IPS-11a (cell line): ENCODE measurements around the gene PANK2.
"Not testable (repeated sequence)": the region's sequence is repeated elsewhere in the genome, so short reads cannot be mapped to it uniquely, and the experiment has no call there.

ENCODE experiments used
- H3K4me3 ChIP-seq: one replicate; pipeline ENCODE4 v1.5.1; 2013; ENCODE audit warnings: low read depth, low read length, control low read depth

The PANK2 gene

GRCh38 chr20:3925113-3925695, 36.0 kb downstream of the PANK2 start:
- H3K4me3 ChIP-seq = no peak overlapping the region

GRCh38 chr20:3925899-3926638, 36.9 kb downstream of the PANK2 start:
- no peak overlapping the region for H3K4me3 ChIP-seq

DNA sequence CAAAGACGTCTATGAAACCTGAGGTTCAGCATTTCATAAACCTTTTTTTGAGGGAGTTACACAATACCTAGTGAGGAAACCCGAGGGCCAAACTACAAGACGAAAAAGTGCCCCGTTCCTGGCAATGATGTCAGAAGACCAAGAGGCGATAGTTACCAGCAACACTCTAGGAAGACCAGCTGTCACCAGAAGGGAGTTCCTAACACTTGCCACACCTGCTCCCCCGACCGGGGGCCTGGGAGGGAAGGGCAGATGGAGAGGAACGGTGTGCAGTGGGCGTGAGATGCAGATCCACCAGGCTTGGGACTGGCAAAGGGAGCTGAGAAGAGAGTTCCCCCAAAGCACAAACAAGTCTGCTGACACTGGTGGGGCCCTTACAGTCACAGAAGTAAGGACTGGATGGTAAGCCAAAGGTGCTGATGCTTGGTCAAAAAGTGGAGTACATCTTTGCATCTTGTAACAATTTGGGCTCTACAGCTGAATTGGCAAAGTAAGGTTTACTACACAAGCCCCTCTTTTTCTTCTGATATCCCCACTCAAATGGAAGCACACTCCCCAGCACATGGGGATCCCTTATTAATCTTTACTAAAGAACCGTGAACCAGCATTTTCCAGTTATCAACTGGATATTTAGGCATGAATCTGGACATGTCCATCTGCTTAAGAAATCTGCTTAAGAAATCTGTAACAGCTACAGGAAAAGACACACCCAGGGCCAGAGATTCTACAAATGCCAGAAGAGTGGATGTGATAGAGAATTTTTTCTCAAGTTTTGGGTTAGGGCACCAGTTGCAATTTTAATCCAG, 38.5 kb downstream of the PANK2 start:
- H3K4me3 ChIP-seq = no peak overlapping the region

GRCh38 chr20:3929713-3930060, 40.5 kb downstream of the PANK2 start:
- H3K4me3 ChIP-seq = no peak overlapping the region

DNA sequence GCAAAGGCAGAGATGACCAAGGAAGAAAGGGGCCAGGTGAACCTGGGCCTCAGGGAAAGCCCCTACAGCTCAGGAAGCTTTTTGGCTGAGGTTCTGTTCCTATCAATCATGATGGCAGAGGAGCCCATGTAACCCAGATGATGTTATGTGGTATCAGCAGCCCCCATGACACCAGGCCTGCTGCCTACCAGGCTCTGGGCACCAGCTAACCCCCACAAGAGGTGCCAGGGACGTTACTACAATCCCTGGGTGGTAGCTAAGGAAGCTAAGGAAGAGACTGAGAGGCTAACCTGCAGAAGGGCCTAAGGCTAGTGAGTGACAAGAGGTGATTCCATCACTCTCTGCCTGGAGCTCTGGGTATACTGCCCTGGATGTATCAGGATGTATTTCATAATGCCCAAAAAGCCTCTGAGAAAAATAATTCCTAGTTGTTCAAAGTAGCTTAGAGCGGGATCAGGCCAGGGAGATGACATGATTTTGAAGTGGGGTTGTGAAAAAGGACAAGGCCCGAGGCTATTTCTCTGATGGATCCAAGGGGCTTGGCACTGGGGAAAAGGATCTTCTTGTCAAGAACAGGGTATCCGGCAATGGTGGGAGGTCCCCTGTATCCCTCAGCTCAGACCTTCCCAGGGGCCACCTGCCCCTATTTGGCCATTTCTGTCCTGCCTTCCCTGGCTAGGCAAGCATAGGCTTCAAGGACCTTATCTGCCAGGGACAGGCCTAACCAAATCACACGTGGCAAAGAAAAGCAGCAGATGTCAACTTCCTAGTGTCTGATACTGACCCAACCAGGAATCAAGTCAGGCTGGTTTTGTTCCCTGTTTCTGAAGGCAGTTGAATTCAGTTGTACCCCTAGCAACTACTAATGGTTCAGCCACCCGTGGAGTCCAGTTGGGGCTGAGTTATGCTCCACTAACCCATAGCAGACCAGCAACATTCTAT, 41.3 kb downstream of the PANK2 start:
- no peak overlapping the region for H3K4me3 ChIP-seq

- H3K4me3 ChIP-seq = no peak overlapping the region
Observed at GRCh38 chr20:3931664-3932063, 42.5 kb downstream of the PANK2 start.

GRCh38 chr20:3932277-3932676, 43.1 kb downstream of the PANK2 start:
- no peak overlapping the region for H3K4me3 ChIP-seq

DNA sequence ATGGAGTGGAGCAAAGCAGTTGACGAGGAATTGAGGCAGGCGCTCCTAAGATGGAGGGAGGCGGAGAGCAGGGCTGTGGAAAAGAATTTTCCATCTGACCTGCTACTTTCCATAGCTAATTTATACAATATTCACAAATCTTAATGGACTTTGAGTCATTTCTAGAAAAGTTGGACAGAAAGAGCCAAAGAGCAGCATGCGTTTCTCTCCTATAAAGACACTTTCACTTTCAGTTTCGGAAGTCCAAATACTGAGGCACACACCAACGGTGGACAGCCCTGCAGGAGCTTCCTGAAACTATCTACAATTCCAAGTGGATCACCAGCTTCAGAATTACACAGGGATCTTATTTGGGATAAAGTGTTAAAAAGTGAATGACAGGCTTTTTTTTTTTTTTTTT, 43.5 kb downstream of the PANK2 start:
- no peak overlapping the region for H3K4me3 ChIP-seq

DNA sequence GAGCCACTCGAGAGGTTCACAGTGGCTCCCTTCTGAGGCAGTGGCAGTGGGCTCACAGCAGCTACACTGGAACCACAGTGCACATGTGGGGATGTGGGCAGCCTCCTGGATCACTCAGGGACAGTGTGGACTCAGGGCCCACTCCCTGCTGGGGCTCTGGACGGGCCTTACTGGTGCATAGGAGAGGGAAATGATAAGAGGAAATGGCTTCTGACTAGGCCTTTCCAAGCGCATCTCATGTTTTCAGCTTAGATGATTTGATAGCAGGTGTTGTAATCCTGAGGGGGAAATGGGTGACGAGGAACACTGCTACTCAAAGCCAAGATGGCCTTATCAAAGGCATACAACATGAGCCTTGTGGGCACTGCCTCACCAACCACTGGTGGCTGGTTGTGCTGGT, 44.0 kb downstream of the PANK2 start:
- H3K4me3 ChIP-seq = no peak overlapping the region

- H3K4me3 ChIP-seq = no peak overlapping the region
Observed at GRCh38 chr20:3934624-3935023, 45.4 kb downstream of the PANK2 start.

GRCh38 chr20:3935295-3935955, 46.2 kb downstream of the PANK2 start:
- H3K4me3 ChIP-seq = no peak overlapping the region

DNA sequence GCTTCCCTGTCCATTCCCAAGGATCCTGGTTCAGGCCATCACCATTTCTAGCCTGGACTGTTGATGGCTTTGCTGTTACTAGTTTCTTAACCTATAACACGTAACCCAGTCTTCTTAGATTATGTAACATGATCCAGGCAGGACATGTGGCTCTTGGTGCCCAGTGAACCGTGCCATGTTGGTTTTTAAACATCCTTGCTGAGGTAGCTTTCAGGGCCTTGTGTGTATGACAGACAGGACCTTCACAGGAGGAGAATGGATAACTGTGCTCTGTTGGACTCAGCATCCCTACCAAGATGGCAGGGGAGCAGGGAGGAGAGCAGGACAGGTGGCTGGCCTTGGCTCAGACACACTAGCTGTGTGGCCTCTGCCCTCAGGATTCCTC, 46.8 kb downstream of the PANK2 start:
- H3K4me3 ChIP-seq = no peak overlapping the region

DNA sequence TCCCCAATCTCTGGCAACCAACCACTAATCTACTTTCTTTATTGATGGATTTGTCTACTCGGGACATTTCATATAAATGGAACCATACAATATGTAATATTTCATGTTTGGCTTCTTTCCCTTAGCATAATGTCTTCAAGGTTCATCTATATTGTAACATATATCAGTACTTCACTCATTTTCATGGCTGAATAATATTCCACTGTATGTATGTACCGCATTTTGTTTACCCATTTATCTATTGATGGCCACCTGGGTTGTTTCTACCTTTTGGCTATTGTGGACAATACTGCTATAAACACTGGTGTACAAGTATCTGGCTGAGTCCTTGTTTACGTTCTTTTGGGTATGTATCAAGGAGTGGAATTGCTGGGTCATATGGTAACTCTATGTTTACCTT, 48.4 kb downstream of the PANK2 start:
- no peak overlapping the region for H3K4me3 ChIP-seq

DNA sequence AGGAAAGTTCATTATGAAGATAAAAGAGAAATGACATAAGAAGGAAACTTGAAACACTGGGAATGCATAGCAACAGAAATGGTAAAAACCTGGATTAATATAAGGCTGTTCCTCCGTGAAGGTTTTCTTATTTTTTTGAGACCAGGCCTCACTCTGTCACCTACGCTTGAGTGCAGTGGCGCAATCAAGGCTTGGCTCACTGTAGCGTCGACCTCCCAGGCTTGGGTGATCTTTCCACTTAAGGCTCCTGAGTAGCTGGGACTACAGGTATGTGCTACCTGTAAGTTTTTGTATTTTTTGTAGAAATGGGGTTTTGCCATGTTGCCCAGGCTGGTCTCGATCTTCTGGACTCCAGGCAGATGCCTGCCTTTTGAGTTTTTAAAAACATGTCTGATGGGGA, 51.7 kb downstream of the PANK2 start:
- no peak overlapping the region for H3K4me3 ChIP-seq

DNA sequence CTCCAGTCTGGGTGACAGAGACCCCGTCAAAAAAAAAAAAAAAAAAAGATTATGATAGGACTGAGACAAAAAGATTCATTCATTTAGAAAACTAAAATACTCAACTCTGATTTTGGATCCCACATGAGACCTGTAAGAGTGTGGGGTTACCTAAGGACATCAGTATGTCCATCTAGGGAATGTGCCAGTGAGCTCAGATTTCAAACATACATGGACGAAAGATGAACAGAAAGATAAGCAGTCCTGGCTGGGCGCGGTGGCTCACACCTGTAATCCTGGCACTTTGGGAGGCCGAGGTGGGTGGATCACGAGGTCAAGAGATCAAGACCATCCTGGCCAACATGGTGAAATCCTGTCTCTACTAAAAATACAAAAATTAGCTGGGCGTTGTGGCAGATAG, 57.5 kb downstream of the PANK2 start:
- H3K4me3 ChIP-seq = not testable (repeated sequence)

- H3K4me3 ChIP-seq = no peak overlapping the region
Observed at GRCh38 chr20:3964719-3965118, 75.5 kb downstream of the PANK2 start.

- no peak overlapping the region for H3K4me3 ChIP-seq
Observed at GRCh38 chr20:3966571-3966970, 77.4 kb downstream of the PANK2 start.

GRCh38 chr20:3970016-3970415, 80.8 kb downstream of the PANK2 start:
- H3K4me3 ChIP-seq = no peak overlapping the region

- no peak overlapping the region for H3K4me3 ChIP-seq
Observed at GRCh38 chr20:3971145-3971544, 82.0 kb downstream of the PANK2 start.

DNA sequence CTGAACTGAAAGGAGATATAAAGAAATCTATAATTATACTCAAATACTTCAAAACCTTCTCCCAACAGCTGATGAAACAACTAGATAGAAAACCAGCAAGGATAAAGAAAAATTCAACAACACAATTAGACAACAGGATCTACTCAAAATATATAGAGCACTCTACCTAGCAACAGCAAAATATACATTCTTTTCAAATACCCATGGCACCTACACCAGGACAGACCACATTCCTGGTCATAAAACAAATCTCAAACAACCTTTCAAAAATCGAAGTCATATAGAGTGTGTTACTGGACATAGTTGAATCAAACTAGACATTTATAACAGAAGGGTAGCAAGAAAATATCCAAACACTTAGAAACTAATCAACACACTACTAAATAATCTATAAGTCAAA, 83.0 kb downstream of the PANK2 start:
- H3K4me3 ChIP-seq = no peak overlapping the region

DNA sequence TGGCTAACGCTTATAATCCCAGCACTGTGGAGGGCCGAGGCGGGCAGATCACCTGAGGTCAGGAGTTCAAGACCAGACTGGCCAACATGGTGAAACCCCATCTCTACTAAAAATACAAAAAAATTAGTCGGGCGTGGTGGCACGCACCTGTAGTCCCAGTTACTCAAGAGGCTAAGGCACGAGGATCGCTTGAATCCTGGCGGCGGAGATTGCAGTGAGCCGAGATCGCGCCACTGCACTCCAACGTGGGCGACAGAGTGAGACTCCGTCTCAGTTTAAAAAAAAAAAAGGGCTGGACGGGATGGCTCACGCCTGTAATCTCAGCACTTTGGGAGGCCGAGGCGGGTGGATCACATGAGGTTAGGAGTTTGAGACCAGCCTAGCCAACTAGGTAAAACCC, 83.4 kb downstream of the PANK2 start:
- H3K4me3 ChIP-seq = not testable (repeated sequence)
